Loucy (cell line): Measurements from ENCODE around the gene NEK3.
"Not testable (repeated sequence)": the region's sequence is repeated elsewhere in the genome, so short reads cannot be mapped to it uniquely, and the experiment has no call there.

Source experiments
- H2AFZ ChIP-seq: fragments of 200-600 bp; sonication (generic); 2 replicates; pipeline ENCODE4 v1.6.0; 2016; ENCODE audit warnings: antibody characterized with exemption, mild to moderate bottlenecking, low read length, moderate library complexity
- H3F3A ChIP-seq: fragments of 200-600 bp; 2 replicates; pipeline ENCODE4 v1.6.0; 2016; ENCODE audit warnings: antibody characterized with exemption, low read depth, mild to moderate bottlenecking
- H3K27me3 ChIP-seq: fragments of 200-600 bp; sonication (generic); 2 replicates; pipeline ENCODE4 v1.6.1; 2014; ENCODE audit warnings: low read length, mild to moderate bottlenecking; ENCODE audit not compliant: insufficient read depth, poor library complexity, severe bottlenecking
- H3K36me3 ChIP-seq: fragments of 200-600 bp; sonication (generic); 2 replicates; pipeline ENCODE4 v1.6.1; 2016; ENCODE audit warnings: low read length; ENCODE audit not compliant: insufficient read depth
- H3K4me1 ChIP-seq: fragments of 200-600 bp; sonication (generic); 2 replicates; pipeline ENCODE4 v1.5.1; 2014; ENCODE audit warnings: low read length, mild to moderate bottlenecking; ENCODE audit not compliant: insufficient read depth, poor library complexity, severe bottlenecking
- H3K4me2 ChIP-seq: fragments of 200-600 bp; sonication (generic); 2 replicates; pipeline ENCODE4 v1.6.0; 2014; ENCODE audit warnings: antibody characterized with exemption, low read length, low read depth, mild to moderate bottlenecking; ENCODE audit not compliant: poor library complexity, severe bottlenecking
- H3K4me3 ChIP-seq: fragments of 200-600 bp; sonication (generic); 2 replicates; pipeline ENCODE4 v1.5.1; 2014; ENCODE audit warnings: low read length, mild to moderate bottlenecking, mixed read lengths; ENCODE audit not compliant: poor library complexity, severe bottlenecking
- H3K79me2 ChIP-seq: fragments of 200-600 bp; sonication (generic); 2 replicates; pipeline ENCODE4 v1.6.1; 2014; ENCODE audit warnings: low read length; ENCODE audit not compliant: insufficient read depth
- H3K9ac ChIP-seq: fragments of 200-600 bp; sonication (generic); 2 replicates; pipeline ENCODE4 v1.6.0; 2014; ENCODE audit warnings: mild to moderate bottlenecking, low read depth, low read length, moderate library complexity; ENCODE audit not compliant: poor library complexity, severe bottlenecking
- H3K9me2 ChIP-seq: fragments of 200-600 bp; sonication (generic); replicated peaks from 2 replicates; pipeline ENCODE4 v1.6.1; 2016; ENCODE audit warnings: low read depth, low read length, mixed read lengths
- H3K9me3 ChIP-seq: fragments of 200-600 bp; sonication (generic); 2 replicates; pipeline ENCODE4 v1.6.1; 2014; ENCODE audit warnings: mild to moderate bottlenecking, antibody characterized with exemption, low read length, low read depth; ENCODE audit not compliant: insufficient read depth
- H4K20me1 ChIP-seq: fragments of 200-600 bp; sonication (generic); 2 replicates; pipeline ENCODE4 v1.6.0; 2014; ENCODE audit warnings: antibody characterized with exemption, low read length, mild to moderate bottlenecking; ENCODE audit not compliant: insufficient read depth, poor library complexity, severe bottlenecking
- EZH2phosphoT487 ChIP-seq: fragments of 200-600 bp; IDR thresholded peaks from 2 replicates; pipeline ENCODE4 v1.6.1; 2018; ENCODE audit warnings: antibody characterized with exemption, mild to moderate bottlenecking, moderate library complexity, borderline replicate concordance
- TF ChIP-seq, protein P1 (sequence below): fragments of 200-600 bp; sonication (generic); conservative IDR thresholded peaks from 2 replicates; pipeline ENCODE4 v1.5.1; 2014; ENCODE audit warnings: mild to moderate bottlenecking, antibody characterized with exemption, low read length

NEK3 gene

GRCh38 chr13:52202506-52202905 is 43.1 kb upstream of the NEK3 start:
- peak overlapping the region; percentile 76; the same call in 1 of the 2 replicates for H2AFZ ChIP-seq
- not testable (repeated sequence) for H4K20me1 ChIP-seq, H3K9ac ChIP-seq, H3F3A ChIP-seq, H3K27me3 ChIP-seq, H3K4me2 ChIP-seq, H3K9me2 ChIP-seq, H3K36me3 ChIP-seq, H3K4me3 ChIP-seq, H3K4me1 ChIP-seq, H3K79me2 ChIP-seq, H3K9me3 ChIP-seq
- TF ChIP-seq, protein P1, sequence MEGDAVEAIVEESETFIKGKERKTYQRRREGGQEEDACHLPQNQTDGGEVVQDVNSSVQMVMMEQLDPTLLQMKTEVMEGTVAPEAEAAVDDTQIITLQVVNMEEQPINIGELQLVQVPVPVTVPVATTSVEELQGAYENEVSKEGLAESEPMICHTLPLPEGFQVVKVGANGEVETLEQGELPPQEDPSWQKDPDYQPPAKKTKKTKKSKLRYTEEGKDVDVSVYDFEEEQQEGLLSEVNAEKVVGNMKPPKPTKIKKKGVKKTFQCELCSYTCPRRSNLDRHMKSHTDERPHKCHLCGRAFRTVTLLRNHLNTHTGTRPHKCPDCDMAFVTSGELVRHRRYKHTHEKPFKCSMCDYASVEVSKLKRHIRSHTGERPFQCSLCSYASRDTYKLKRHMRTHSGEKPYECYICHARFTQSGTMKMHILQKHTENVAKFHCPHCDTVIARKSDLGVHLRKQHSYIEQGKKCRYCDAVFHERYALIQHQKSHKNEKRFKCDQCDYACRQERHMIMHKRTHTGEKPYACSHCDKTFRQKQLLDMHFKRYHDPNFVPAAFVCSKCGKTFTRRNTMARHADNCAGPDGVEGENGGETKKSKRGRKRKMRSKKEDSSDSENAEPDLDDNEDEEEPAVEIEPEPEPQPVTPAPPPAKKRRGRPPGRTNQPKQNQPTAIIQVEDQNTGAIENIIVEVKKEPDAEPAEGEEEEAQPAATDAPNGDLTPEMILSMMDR, result 0 out of 2 replicates have a peak, but pooled peaks have one; percentile 18

DNA sequence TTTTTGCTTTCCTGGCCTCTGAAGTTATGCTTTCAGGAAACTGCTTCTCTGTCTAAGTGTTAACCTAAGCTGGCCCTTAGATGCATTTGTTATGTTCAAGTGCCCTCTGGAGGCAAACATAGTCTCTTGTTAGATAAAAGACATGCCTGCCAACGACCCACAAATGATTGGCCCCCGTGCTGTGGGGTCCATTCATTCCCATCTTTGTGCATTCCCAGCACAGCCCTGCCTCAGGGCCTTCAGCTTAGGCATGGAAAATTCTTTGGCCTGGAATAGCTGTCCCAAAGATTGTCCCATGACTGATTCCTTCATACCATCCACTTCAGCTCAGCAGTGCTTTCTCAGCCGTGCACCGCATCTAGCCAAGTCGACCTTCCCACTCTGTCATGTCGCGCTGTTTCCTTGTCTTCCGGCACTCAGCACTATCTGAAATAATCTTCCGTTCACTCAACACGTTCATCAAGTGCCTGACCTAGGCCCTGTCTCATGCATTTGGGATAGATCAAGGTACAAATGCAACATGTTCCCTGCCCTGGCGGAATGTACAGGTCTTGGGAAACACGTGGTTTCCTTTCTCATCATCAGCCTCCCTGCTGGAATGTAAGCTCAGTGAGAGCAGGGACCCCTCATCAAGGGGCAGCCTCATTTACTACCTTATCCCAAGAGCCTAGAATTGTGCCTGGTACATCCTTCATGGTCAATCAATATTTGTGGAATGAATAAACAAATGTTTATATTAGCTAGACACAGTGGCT is 42.2 kb upstream of the NEK3 start:
- H2AFZ ChIP-seq, result 0 out of 2 replicates have a peak overlapping the region, but pooled peaks have one; percentile 20
- H3K27me3 ChIP-seq, H4K20me1 ChIP-seq, H3K4me1 ChIP-seq, H3K4me3 ChIP-seq, H3K9me3 ChIP-seq, H3K4me2 ChIP-seq, H3K9me2 ChIP-seq, H3K36me3 ChIP-seq, H3K9ac ChIP-seq, H3F3A ChIP-seq, H3K79me2 ChIP-seq: not testable (repeated sequence)
- TF ChIP-seq, protein P1, result peak; percentile 61

GRCh38 chr13:52195401-52195837 is 36.0 kb upstream of the NEK3 start:
- H3K36me3 ChIP-seq, result no peaks in the 10 kb centered on the region
- no peaks in the 10 kb centered on the region for H3K9me3 ChIP-seq
- no peaks in the 10 kb centered on the region for H3F3A ChIP-seq
- H3K9ac ChIP-seq, result no peak overlapping the region
- peak overlapping the region; percentile 36; the same call in 1 of the 2 replicates for H2AFZ ChIP-seq
- H3K27me3 ChIP-seq, result no peaks in the 10 kb centered on the region
- peaks cover 22% of the 10 kb centered on the region for H4K20me1 ChIP-seq
- H3K79me2 ChIP-seq, result peaks cover 38% of the 10 kb centered on the region
- H3K4me1 ChIP-seq, result peaks cover 21% of the 10 kb centered on the region
- no peaks in the 10 kb centered on the region for H3K9me2 ChIP-seq
- H3K4me2 ChIP-seq, result peak overlapping the region; percentile 68
- peak overlapping the region; percentile 99 for H3K4me3 ChIP-seq
- TF ChIP-seq, protein P1, result no peak
- no peak for TF ChIP-seq EZH2phosphoT487
